Transverse colon (tissue), 4 donors: ENCODE measurements around the gene ANXA8L1.
"Not testable (repeated sequence)": the region's sequence is repeated elsewhere in the genome, so short reads cannot be mapped to it uniquely, and the experiment has no call there.

Experiments
- CTCF ChIP-seq, 5 experiments: fragments of 200-600 bp in 3 of 5; fragments of 450-650 bp in 2 of 5; sonication (generic) in 3 of 5; IDR thresholded peaks; 1 replicate in 2 of 5; 2 replicates in 3 of 5; pipeline ENCODE4 v1.5.1; 2016 to 2017; ENCODE audit warnings: antibody characterized with exemption in 5 of 5, inconsistent platforms in 3 of 5, mild to moderate bottlenecking in 2 of 5, moderate library complexity in 1 of 5
- EP300 ChIP-seq: sonication (generic); formaldehyde crosslinking; IDR thresholded peaks from one replicate; pipeline ENCODE4 v1.6.1; 2017; ENCODE audit warnings: antibody characterized with exemption, low read depth
- POLR2A ChIP-seq: fragments of 450-650 bp; IDR thresholded peaks from one replicate; pipeline ENCODE4 v1.6.1; 2016; ENCODE audit warnings: antibody characterized with exemption, mild to moderate bottlenecking, moderate library complexity
- POLR2AphosphoS5 ChIP-seq, 3 donors: sonication (generic); formaldehyde crosslinking; IDR thresholded peaks; one replicate each; pipeline ENCODE4 v1.6.1; 2016; ENCODE audit warnings: antibody characterized with exemption in 3 of 3

- not testable (repeated sequence) for TF ChIP-seq CTCF (IDR thresholded peaks at IDR 0.05); POLR2A; POLR2AphosphoS5 (IDR thresholded peaks at IDR 0.05); EP300
Observed at GRCh38 chr10:46440942-46441341, 65.4 kb downstream of the ANXA8L1 start.
